IPS-18c (cell line): ENCODE measurements around the gene TSPAN1.
"Not testable (repeated sequence)": the region's sequence is repeated elsewhere in the genome, so short reads cannot be mapped to it uniquely, and the experiment has no call there.

Experiments
- H3K4me3 ChIP-seq: 2 replicates; pipeline ENCODE4 v1.7.0; 2013; ENCODE audit warnings: low read depth, mild to moderate bottlenecking, low read length, moderate library complexity; ENCODE audit not compliant: insufficient read depth
- H3K9me3 ChIP-seq: one replicate; pipeline ENCODE4 v1.6.1; 2013; ENCODE audit warnings: mild to moderate bottlenecking, low read length, moderate library complexity; ENCODE audit not compliant: control insufficient read depth, insufficient read depth

Gene TSPAN1

DNA sequence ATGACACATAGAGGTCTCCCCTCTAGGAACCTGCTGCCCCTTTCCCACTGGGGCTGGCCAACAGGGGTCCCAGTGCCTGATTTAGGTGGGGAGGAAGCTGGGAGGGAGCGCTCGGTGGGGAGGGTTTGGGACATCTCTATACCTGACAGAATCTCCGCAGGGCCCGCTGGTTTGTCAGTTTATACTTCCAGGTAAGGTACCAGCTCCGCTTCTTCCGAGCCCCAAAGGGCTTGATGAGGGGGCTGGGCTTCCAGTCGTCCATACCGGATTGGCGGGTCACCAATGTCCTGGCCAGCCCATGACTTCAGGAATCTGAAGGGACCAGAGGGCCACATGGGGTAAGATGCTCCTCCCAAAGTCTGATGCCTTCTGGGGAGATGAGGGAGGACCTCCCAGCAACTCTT is 22.7 kb downstream of the TSPAN1 start:
- H3K4me3 ChIP-seq = peak overlapping the region; percentile 71

DNA sequence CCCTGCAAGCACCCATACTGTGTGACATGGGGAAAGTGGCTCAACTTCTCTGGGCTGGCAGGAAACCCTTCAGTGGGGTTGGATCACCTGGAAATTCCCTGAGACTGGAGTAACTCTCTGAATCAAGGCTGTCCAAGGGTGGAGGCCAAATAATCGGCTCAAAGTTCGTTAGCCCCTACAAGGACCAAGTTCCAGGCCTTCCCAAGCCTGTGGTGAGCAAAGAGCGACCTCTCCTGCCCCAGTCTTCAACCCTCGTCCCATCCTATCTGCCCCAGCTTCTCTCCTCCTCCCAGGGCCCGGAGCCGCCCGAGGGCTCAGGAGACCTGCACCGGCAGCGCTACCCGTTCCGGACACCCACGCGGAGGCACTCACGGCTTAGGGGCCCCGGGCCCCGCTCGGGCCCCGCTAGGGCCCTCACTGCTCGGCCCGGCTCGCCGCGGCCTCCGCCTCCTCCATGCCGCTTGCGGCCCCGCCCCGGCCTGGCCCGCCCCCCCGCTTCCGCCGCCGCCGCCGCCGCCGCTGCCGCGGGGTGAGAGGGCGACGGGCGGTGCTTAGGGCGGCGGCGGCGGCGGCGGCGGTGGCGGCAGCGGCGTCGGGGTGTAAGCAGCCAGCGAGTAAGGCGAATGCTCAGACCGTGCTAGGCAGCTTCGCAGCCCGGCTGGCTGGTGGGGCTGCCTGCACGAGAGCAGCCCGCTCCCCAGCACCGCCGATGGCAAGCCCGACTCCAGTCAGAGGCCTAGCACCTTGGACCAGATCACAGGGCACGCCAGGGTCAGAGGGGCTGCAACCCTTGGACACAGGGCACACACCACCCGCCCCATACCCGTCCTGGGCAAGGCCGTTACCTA is 23.3 kb downstream of the TSPAN1 start, which contains the start of gene POMGNT1:
Gene POMGNT1, minus strand, starts transcription at position 471 of the 848 bp plus-strand sequence. CDS start 613 bp downstream, outside the sequence.
- Histone ChIP-seq H3K9me3 (no peaks in the 10 kb centered on the region), H3K4me3 (peak within 1 kb of the TSS; percentile 71)

More for the DNA sequence above, 22.7 kb downstream of the TSPAN1 start:
- no peaks in the 10 kb centered on the region for H3K9me3 ChIP-seq

DNA sequence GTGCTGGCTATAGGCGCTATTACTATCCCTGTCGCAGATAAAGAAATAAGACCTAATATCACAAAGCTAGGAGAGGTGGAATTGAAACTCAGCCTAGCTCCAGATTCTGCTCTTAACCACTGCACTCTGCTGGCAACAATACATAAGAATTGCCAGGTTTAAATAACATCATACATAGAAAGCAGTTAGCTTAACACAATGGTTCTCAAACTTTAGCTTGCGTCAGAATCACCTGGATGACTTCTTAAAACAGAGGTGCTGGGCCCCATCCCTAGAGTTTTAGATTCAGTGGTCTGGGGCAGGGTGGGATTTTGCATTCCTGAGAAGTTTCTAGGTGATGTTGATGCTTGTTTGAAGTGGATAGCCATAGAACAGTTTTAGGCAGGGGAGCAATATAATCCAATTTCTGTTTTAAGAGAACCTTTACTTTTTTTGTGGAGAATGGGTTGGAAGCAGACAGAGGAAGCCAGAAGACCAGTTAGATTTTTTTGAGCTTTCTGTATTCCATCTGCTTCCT is 24.4 kb downstream of the TSPAN1 start:
- no peak overlapping the region for H3K4me3 ChIP-seq

DNA sequence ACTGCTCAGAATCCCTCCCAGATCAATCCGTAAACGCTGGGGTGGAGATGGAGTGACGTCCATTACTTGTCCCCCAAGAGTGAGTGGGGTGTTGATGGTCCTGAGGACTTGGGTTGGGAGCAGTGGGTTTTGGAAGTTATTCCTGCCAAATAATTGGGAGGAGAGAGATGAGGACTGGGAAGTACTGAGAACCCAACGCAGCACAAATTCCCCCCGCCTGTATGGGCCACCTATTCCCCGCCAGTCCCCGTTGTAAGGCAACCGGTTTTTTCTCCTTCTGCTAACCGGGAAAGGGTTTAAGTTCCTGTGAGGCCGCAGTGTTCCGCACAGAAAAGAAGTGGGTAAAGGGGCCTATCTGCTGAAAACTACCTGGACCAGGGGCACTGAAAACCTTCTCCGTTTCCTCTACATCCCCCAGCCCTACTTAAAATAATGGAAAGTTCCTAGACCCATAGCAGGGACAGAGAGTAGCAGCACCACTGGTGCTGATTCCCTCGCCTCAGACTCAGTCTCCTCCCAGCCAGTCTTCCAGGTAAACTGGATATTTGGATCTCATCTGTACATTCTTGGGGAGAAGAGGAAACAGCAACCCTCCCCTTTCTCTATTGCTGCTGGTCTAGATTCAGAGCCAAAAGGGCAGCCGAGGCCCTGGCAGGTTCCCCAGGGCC is 29.0 kb downstream of the TSPAN1 start:
- peak overlapping the region; percentile 98 for H3K4me3 ChIP-seq

More for the DNA sequence above, 24.4 kb downstream of the TSPAN1 start:
- H3K9me3 ChIP-seq = no peaks in the 10 kb centered on the region

DNA sequence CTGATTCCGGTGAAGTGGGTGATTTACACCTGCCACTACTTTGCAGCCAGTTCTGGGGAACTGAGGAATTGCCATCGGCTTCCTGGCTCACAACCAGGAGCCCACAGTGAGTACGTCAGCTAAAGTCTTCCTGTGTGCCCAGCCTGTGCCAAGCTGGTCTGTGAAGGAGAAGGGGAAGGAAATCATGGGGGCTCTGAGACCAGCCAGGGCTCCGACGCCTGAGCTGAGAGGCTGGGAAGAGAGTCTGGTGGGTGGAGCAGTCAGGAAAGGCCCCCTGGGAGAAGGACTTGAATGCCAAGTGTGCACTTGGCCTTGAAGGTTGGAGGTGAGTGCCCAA is 29.5 kb downstream of the TSPAN1 start:
- no peaks in the 10 kb centered on the region for H3K9me3 ChIP-seq
- H3K4me3 ChIP-seq = 0 out of 2 replicates have a peak overlapping the region, but pooled peaks have one; percentile 98

More for the DNA sequence above, 29.0 kb downstream of the TSPAN1 start:
- H3K9me3 ChIP-seq = no peaks in the 10 kb centered on the region

DNA sequence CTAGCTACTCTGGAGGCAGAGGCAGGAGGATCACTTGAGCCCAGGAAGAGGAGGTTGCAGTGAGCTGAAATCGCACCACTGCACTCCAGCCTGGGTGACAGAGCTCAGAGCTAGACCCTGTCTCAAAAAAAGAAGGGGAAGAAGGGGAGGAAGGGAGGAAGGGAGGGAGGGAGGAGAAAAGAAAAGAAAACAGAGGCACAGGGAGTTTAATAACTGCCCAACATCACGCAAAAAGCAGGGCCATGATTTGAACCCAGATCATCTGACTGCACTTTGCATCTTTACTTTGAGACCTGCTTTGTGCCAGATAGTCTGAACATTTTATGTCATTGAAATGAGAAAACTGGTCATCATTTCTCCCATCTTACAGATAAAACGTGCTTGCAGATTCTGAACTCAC is 30.3 kb downstream of the TSPAN1 start:
- H3K9me3 ChIP-seq = no peaks in the 10 kb centered on the region
- H3K4me3 ChIP-seq = no peak overlapping the region

DNA sequence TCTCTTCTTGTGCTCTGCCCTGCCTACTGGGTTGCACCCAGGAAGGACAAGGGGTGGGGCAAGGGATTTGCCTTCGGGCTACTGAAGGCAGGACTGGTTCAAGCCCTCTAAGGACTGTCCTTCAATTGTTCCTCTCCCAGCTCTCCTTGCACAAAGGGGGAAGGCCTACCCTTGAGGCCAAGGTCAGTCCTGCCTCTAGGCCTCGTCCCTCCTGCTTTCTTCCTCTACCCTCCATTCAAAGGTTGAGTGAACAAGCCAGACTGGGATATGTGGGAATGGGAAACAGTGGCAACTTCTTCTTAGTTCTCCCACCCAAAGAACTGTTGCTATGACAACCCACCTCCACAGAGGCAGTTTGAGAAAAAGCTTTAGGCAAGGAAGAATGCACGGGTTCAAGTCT is 30.9 kb downstream of the TSPAN1 start:
- no peak overlapping the region for H3K4me3 ChIP-seq

DNA sequence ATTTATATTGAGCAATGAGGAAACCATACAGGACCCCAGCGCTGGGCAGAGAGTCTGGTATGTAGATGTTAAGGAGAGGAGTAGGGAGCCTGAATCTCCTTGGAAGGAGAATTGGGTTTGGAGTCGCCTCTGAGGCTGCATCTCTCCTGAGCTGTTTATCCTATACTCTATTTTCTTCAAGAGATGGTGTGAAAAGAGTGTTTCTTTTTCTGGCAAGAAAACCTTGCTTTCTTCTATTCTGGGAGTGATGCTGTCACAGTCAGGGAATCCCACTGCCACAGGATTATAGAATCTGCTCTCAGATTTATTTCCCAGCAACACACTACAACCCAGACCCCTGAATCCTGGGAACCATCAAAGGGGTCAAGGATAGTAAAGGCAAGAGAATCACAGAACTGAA is 31.5 kb downstream of the TSPAN1 start:
- H3K4me3 ChIP-seq = no peak overlapping the region
- H3K9me3 ChIP-seq = no peaks in the 10 kb centered on the region

More for the DNA sequence above, 30.9 kb downstream of the TSPAN1 start:
- no peaks in the 10 kb centered on the region for H3K9me3 ChIP-seq

DNA sequence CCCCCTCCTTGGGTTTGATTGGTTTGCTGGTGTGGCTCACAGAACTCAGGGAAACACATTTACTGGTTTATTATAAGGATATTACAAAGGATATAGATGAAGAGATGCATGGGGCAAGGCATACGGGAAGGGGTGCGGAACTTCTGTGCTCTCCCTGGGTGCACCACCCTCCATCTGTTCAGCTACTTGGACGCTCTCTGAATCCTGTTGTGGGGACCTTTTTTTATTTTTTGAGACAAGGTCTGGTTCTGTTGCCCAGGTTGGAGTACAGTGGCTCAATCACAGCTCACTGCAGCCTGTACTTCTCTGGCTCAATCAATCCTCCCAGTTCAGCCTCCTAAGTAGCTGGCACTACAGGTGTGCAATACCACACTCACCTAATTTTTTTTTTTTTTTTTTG is 35.7 kb downstream of the TSPAN1 start:
- H3K9me3 ChIP-seq = no peaks in the 10 kb centered on the region
- H3K4me3 ChIP-seq = no peak overlapping the region

DNA sequence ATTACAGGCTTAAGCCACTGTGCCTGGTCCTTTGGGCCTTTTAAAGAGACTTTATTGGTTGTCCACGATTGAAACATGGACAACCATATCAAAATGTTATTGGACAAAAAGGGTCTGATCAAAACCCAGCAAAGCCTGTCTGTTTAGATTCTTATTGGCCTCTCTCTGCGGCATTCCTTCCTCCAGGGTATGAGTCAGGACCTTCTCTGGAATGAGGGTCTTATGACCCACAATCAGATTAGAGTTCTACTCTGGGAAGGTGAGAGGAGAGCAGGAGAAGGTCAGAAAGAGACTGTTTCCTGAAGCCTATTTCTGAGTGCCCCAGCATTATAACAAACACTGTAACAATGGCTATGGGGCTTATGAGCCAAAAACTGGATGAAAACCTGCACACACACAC is 36.2 kb downstream of the TSPAN1 start:
- Histone ChIP-seq H3K9me3 (no peaks in the 10 kb centered on the region), H3K4me3 (no peak overlapping the region)

DNA sequence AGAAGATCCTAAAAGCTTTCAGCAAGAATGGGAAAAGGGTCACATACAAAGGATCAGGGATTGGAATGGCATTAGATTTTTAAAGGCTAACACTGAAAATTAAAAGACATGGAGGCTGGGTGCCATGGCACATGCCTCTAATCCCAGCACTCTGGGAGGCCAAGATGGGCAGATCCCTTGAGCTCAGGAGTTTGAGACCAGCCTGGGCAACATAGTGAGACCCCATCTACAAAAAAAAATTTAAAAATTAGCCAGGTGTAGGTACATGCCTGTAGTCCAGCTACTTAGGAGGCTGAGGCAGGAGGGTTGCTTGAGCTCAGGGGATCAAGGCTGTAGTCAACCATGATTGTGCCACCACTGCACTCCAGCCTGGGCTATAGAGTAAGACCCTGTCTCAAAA is 40.6 kb downstream of the TSPAN1 start:
- peaks cover 2% of the 10 kb centered on the region for H3K9me3 ChIP-seq
- no peak overlapping the region for H3K4me3 ChIP-seq

DNA sequence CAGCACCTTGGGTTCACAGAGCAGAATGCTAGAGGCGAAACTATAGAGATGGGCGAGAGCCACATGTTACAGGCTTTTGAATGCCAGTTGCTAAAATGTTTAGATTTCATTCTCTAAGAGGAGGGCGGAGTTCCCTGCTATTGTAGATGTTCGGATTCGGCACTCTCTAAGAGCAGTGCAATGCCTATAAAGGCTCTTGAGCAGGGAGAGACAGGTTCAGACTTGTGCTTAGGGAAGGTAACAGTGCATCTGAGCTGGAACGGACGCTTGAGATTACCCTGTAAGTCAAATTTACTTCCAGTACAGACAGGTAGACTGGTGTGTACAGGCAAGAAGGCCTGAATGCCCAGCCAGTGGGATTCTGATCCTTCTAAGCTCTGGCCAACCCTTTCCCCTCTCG is 43.6 kb downstream of the TSPAN1 start:
- no peak overlapping the region for H3K4me3 ChIP-seq
- peaks cover 2% of the 10 kb centered on the region for H3K9me3 ChIP-seq

DNA sequence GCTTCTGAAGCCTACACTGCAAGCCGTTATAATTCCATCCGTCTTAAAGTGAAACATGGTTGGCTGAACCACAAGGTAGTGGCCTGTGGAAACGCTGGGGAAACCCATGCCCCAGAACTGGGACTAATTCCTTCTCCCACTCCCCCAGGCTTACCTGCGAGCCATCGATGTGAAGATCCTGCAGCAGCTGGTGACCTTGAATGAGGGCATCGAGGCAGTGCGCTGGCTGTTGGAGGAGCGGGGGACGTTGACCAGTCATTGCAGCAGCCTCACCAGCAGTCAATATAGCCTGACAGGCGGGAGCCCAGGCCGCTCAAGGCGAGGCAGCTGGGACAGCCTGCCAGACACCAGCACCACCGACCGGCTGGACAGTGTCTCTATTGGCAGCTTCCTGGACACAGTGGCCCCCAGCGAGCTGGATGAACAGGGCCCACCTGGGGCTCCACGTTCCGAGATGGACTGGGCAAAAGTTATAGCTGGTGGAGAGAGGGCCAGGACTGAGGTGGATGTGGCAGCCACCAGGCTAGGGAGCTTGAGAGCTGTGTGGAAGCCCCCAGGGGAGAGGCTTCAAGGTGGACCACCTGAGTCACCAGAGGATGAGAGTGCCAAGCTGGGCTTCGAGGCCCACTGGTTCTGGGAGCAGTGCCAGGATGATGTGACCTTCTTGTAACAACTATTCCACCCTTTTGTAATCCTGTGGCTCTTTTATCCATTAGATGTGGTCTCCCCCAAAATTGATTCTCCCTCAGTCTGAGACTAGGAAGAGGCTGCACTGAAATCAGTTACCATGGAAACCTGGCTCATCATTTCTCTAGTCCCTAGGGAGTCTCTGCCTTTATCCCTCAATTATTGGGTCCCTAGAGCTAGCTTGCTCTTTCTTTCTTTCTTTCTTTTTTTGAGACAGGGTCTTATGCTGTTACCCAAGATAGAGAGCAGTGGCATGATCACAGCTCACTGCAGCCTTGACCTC is 44.9 kb downstream of the TSPAN1 start:
- Histone ChIP-seq H3K9me3 (peaks cover 2% of the 10 kb centered on the region), H3K4me3 (no peak overlapping the region)

DNA sequence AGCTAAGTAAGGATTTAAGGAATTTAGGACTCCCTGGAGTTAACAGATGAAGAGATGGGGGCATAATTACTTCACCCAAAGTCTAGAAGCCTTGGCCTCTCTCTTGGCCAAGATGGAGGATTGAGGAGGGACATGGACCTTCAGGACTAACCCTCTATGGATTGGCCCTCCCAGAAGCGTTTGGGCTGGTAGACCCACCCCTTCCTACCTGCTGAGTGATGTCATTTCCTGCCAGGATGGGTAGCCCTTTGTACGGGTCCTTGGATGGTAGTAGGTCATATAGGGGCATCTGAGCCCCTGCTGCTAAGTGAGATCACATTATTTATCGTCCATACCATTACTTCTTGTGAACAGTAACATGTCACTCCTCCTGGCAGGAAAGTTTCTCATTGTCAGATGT is 45.9 kb downstream of the TSPAN1 start:
- H3K4me3 ChIP-seq = no peak overlapping the region
- peaks cover 2% of the 10 kb centered on the region for H3K9me3 ChIP-seq

DNA sequence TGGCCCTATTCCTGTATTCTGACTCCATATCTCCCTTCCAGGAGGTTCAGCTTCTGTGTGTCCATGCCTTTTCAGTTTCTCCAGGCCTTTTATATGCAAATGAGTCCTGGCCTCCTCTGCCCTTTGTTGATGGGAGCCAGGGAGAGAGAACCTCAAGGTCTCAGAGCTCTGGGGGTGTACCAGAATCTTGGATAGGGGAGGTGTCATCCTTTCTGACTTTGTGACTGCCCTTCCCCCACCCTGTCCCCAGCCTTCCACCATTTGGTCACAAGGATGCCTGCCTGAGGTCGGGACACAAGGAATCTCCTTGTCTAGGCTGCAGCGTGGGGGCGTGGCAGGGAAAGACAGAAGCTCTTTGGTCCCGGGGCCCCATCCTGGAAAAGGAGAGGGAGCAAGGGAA is 46.9 kb downstream of the TSPAN1 start:
- H3K4me3 ChIP-seq = no peak overlapping the region
- peaks cover 2% of the 10 kb centered on the region for H3K9me3 ChIP-seq

DNA sequence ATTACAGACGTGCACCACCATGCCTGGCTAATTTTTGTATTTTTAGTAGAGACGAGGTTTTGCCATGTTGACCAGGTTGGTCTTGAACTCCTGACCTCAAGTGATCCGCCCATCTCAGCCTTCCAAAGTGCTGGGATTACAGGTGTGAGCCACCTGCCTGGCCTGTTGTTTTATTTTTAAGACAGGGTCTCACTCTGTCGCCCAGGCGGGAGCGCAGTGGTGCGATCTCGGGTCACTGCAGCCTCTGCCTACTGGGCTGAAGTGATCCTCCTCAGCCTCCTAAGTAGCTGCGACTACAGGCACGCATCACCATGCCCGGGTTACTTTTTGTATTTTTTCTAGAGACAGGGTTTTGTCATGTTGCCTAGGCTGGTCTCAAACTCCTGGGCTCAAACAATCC is 48.2 kb downstream of the TSPAN1 start:
- not testable (repeated sequence) for H3K4me3 ChIP-seq, H3K9me3 ChIP-seq

DNA sequence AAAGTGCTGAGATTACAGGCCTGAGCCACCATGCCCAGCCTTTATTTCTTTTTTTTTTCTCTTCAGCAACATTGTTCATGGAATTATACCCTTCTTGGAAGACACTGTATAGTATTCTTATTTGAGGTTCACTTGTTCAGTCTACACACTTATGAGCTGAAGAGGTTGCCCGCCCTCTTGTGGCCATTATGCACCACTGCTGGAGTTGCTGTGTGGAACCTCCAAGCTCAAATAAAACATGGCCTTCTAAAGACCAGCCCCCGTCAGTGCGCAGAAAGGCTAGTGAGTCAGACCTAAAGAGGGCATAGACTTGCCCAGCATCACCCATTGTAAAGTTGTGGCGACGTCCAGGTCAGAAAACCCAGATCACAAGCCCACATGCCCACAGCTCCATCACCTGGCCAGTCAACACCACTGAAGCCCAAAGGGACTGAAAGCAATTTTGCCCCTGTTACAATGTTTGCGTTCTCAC is 48.6 kb downstream of the TSPAN1 start:
- Histone ChIP-seq H3K9me3 (no peaks in the 10 kb centered on the region), H3K4me3 (no peak overlapping the region)
